AG10803 (cell line): ENCODE results near the gene GDA.

Source experiments
- DNase-seq: peaks from one replicate; pipeline ENCODE4 v3.0.0; 2010; ENCODE audit warnings: low read depth
- H3K4me3 ChIP-seq: 2 replicates; pipeline ENCODE4 v1.5.1; 2011; ENCODE audit warnings: mild to moderate bottlenecking, low read length, control low read depth
- CTCF ChIP-seq: conservative IDR thresholded peaks from 2 replicates; pipeline ENCODE4 v1.5.1; 2011; ENCODE audit warnings: mild to moderate bottlenecking, low read length, control low read depth, inconsistent platforms

GDA gene

GRCh38 chr9:72129271-72130156 lies 19.7 kb upstream of the GDA start:
- DNase-seq, result no peak
- TF ChIP-seq CTCF, result no peak
- H3K4me3 ChIP-seq, result no peak overlapping the region

- H3K4me3 ChIP-seq, result no peak overlapping the region
- TF ChIP-seq CTCF, result no peak
- no peak for DNase-seq
Observed at GRCh38 chr9:72130321-72130720, 18.9 kb upstream of the GDA start.

- no peak for TF ChIP-seq CTCF
- H3K4me3 ChIP-seq, result no peak overlapping the region
- DNase-seq, result no peak
Observed at GRCh38 chr9:72131206-72131605, 18.0 kb upstream of the GDA start.

GRCh38 chr9:72132052-72132451 lies 17.2 kb upstream of the GDA start:
- DNase-seq, result no peak
- no peak for TF ChIP-seq CTCF
- H3K4me3 ChIP-seq, result no peak overlapping the region

GRCh38 chr9:72133365-72134035 lies 15.7 kb upstream of the GDA start:
- H3K4me3 ChIP-seq, result no peak overlapping the region
- TF ChIP-seq CTCF, result no peak
- no peak for DNase-seq

GRCh38 chr9:72134801-72135200 lies 14.4 kb upstream of the GDA start:
- no peak overlapping the region for H3K4me3 ChIP-seq
- no peak for TF ChIP-seq CTCF
- DNase-seq, result no peak
